ENCODE results near the gene MXI1. TPM values are rescaled to one million over a fixed set of nuclear protein-coding genes. Genes with fewer than 3 reads are reported as not detected.
"Not testable (repeated sequence)": the region's sequence is repeated elsewhere in the genome, so short reads cannot be mapped to it uniquely, and the experiment has no call there.

Gene MXI1
- total and polyA plus RNA-seq, 4 donors, result 11.2 to 55.8 (median 18.7) TPM

DNA sequence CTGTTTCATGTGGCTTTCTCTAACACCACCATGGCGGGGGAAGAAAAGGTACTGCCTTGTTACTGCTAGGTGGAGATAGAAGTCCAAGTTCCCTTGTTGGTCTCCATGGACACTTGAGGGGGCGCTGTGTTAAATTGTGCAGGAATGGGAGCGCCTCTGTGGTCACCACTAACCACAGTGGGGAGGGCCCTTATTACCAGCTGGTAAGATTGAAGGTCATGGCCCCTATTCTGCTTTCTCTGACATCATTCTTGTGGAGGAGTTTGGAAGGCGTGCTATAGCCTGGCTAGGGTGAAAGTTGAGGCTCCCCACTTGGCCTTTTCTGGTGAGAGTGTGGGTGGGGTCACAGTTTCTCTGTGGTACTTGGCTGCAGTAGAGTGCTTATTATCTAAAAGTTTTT lies 14.9 kb upstream of the MXI1 start:
- Histone ChIP-seq H3K27me3 (ENCODE audit: control insufficient read depth in 3 of 3, insufficient read depth in 3 of 3, low read length in 2 of 3) (no peaks in the 10 kb centered on the region), H3K4me1 (ENCODE audit: control insufficient read depth in 5 of 5, insufficient read depth in 5 of 5, low read length in 5 of 5) (no peaks in the 10 kb centered on the region), H3K9me3 (ENCODE audit: control insufficient read depth in 4 of 4, insufficient read depth in 3 of 4, low read length in 3 of 4) (no peaks in the 10 kb centered on the region), H3K9ac (ENCODE audit: insufficient read depth in 1 of 2, low read length in 2 of 2) (no peak overlapping the region), H3K4me3 (no peak overlapping the region), H3K36me3 (ENCODE audit: control insufficient read depth in 4 of 4, insufficient read depth in 4 of 4, low read length in 4 of 4) (no peaks in the 10 kb centered on the region), H3K27ac (ENCODE audit: low read depth in 1 of 2, low read length in 1 of 2) (no peak overlapping the region)
- no peak for DNase-seq
- TF ChIP-seq, protein P1, sequence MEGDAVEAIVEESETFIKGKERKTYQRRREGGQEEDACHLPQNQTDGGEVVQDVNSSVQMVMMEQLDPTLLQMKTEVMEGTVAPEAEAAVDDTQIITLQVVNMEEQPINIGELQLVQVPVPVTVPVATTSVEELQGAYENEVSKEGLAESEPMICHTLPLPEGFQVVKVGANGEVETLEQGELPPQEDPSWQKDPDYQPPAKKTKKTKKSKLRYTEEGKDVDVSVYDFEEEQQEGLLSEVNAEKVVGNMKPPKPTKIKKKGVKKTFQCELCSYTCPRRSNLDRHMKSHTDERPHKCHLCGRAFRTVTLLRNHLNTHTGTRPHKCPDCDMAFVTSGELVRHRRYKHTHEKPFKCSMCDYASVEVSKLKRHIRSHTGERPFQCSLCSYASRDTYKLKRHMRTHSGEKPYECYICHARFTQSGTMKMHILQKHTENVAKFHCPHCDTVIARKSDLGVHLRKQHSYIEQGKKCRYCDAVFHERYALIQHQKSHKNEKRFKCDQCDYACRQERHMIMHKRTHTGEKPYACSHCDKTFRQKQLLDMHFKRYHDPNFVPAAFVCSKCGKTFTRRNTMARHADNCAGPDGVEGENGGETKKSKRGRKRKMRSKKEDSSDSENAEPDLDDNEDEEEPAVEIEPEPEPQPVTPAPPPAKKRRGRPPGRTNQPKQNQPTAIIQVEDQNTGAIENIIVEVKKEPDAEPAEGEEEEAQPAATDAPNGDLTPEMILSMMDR (IDR thresholded peaks at IDR 0.05; ENCODE audit: control extremely low read depth, extremely low read depth), result no peak
- 67 to 81% methylated on average over 4 of the region's 4 CpGs for WGBS, 2 donors
- ATAC-seq (ENCODE audit: insufficient read depth, low FRiP score), result no peak

- TF ChIP-seq, protein P1 (IDR thresholded peaks at IDR 0.05; ENCODE audit: control extremely low read depth, extremely low read depth), result no peak
- H3K36me3 ChIP-seq (ENCODE audit: control insufficient read depth in 4 of 4, insufficient read depth in 4 of 4, low read length in 4 of 4), result no peaks in the 10 kb centered on the region
- H3K27ac ChIP-seq (ENCODE audit: low read depth in 1 of 2, low read length in 1 of 2), result no peak overlapping the region
- DNase-seq (no peak), ATAC-seq (ENCODE audit: insufficient read depth, low FRiP score) (no peak)
- 46 to 63% methylated on average over 3 of the region's 3 CpGs for WGBS, 2 donors
- no peak overlapping the region for H3K9ac ChIP-seq (ENCODE audit: insufficient read depth in 1 of 2, low read length in 2 of 2)
- peaks cover 0 to 4% (median 0%) of the 10 kb centered on the region in 5 donors for H3K4me1 ChIP-seq (ENCODE audit: control insufficient read depth in 5 of 5, insufficient read depth in 5 of 5, low read length in 5 of 5)
- no peak overlapping the region for H3K4me3 ChIP-seq
- no peaks in the 10 kb centered on the region for H3K9me3 ChIP-seq (ENCODE audit: control insufficient read depth in 4 of 4, insufficient read depth in 3 of 4, low read length in 3 of 4)
- no peaks in the 10 kb centered on the region for H3K27me3 ChIP-seq (ENCODE audit: control insufficient read depth in 3 of 3, insufficient read depth in 3 of 3, low read length in 2 of 3)
These were observed 6.9 kb upstream of the MXI1 start for GRCh38 chr10:110200503-110200902.

GRCh38 chr10:110201046-110201445 lies 6.4 kb upstream of the MXI1 start:
- not testable (repeated sequence) for H3K9ac ChIP-seq (ENCODE audit: insufficient read depth in 1 of 2, low read length in 2 of 2); ATAC-seq (ENCODE audit: insufficient read depth, low FRiP score); H3K36me3 ChIP-seq (ENCODE audit: control insufficient read depth in 4 of 4, insufficient read depth in 4 of 4, low read length in 4 of 4); H3K4me3 ChIP-seq; H3K27me3 ChIP-seq (ENCODE audit: control insufficient read depth in 3 of 3, insufficient read depth in 3 of 3, low read length in 2 of 3); DNase-seq; H3K4me1 ChIP-seq (ENCODE audit: control insufficient read depth in 5 of 5, insufficient read depth in 5 of 5, low read length in 5 of 5); H3K27ac ChIP-seq (ENCODE audit: low read depth in 1 of 2, low read length in 1 of 2); H3K9me3 ChIP-seq (ENCODE audit: control insufficient read depth in 4 of 4, insufficient read depth in 3 of 4, low read length in 3 of 4)
- 90 to 94% methylated on average over 8 of the region's 8 CpGs for WGBS, 2 donors

DNA sequence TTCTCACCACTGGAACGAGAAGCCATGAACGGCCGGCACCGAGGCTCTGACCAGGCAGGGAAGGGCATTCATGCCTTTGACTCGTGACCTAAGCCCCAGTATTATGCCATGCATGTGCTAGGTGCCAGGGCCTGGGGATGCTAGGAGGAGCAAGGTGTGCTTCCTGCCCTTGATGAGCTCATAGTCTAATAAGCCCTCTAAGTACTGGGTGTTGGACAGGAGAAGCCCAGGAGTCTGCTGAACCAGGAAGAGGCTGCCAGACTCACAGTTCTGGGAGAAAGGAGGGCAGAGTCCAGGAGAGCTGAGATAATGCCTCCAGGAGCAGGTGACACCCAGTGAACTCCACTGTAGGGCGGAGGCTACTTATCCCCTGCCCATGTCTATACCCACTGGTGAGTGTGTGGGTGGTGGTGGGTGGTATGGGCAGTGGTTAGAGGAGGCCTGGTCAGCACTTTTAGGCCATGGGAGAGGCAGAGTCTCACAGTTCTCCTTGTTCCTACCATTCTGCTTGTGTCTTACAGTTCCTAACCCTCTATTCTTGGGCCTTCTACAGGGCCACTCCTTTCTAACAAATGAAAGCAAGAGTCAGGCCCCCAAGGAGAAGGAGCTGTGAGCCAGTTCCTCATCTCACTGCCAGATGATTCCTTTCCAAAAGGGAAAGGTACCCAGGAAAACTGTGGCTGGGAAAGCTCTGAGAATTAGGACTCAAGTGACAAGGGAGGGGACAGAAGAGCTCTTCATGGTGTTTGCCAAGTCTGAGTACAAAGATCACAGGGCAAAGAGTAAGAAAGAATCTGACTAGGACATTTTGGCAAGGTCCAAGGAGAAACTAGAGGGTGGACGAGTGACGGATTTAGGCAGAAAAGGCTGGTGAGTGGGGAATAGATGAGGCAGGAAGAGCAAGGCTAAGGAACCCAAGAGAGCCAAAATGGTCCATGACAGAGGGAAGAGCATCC lies 3.6 kb upstream of the MXI1 start:
- Histone ChIP-seq H3K4me1 (ENCODE audit: control insufficient read depth in 5 of 5, insufficient read depth in 5 of 5, low read length in 5 of 5) (peaks cover 0 to 4% (median 0%) of the 10 kb centered on the region in 5 donors), H3K9ac (ENCODE audit: insufficient read depth in 1 of 2, low read length in 2 of 2) (no peak overlapping the region), H3K27ac (ENCODE audit: low read depth in 1 of 2, low read length in 1 of 2) (no peak overlapping the region), H3K9me3 (ENCODE audit: control insufficient read depth in 4 of 4, insufficient read depth in 3 of 4, low read length in 3 of 4) (no peaks in the 10 kb centered on the region), H3K36me3 (ENCODE audit: control insufficient read depth in 4 of 4, insufficient read depth in 4 of 4, low read length in 4 of 4) (no peaks in the 10 kb centered on the region), H3K4me3 (no peak overlapping the region), H3K27me3 (ENCODE audit: control insufficient read depth in 3 of 3, insufficient read depth in 3 of 3, low read length in 2 of 3) (no peaks in the 10 kb centered on the region)
- WGBS, 2 donors, result 91 to 95% methylated on average over 8 of the region's 8 CpGs
- TF ChIP-seq, protein P1 (IDR thresholded peaks at IDR 0.05; ENCODE audit: control extremely low read depth, extremely low read depth), result no peak
- DNase-seq, result no peak
- no peak for ATAC-seq (ENCODE audit: insufficient read depth, low FRiP score)

All from lung (tissue), 12 donors.